OCI-LY1 (cell line): ENCODE measurements around the gene MTF1.

Experiments
- EZH2 ChIP-seq: fragments of 200-600 bp; sonication (generic), shearing (Covaris generic); IDR thresholded peaks from 2 replicates; pipeline ENCODE4 v1.8.0; 2017; ENCODE audit warnings: borderline replicate concordance, mixed run types, mild to moderate bottlenecking, antibody characterized with exemption, low read length, moderate library complexity, mixed read lengths
- TF ChIP-seq, protein P1 (sequence below): fragments of 200-600 bp; sonication (generic), shearing (Covaris generic); IDR thresholded peaks from 2 replicates; pipeline ENCODE4 v1.5.1; 2017; ENCODE audit warnings: mild to moderate bottlenecking, antibody characterized with exemption, low read length, moderate library complexity, mixed read lengths

- TF ChIP-seq, protein P1, sequence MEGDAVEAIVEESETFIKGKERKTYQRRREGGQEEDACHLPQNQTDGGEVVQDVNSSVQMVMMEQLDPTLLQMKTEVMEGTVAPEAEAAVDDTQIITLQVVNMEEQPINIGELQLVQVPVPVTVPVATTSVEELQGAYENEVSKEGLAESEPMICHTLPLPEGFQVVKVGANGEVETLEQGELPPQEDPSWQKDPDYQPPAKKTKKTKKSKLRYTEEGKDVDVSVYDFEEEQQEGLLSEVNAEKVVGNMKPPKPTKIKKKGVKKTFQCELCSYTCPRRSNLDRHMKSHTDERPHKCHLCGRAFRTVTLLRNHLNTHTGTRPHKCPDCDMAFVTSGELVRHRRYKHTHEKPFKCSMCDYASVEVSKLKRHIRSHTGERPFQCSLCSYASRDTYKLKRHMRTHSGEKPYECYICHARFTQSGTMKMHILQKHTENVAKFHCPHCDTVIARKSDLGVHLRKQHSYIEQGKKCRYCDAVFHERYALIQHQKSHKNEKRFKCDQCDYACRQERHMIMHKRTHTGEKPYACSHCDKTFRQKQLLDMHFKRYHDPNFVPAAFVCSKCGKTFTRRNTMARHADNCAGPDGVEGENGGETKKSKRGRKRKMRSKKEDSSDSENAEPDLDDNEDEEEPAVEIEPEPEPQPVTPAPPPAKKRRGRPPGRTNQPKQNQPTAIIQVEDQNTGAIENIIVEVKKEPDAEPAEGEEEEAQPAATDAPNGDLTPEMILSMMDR: peak; percentile 89
- no peak for TF ChIP-seq EZH2
Measured at GRCh38 chr1:37811027-37811655, 48.3 kb downstream of the MTF1 start.
